ENCODE results near the gene TUBGCP2. TPM values are rescaled to one million over a fixed set of nuclear protein-coding genes. Genes with fewer than 3 reads are reported as not detected.

The TUBGCP2 gene
- total and polyA plus RNA-seq, 12 donors = 31.5 to 77.6 (median 37.3) TPM

DNA sequence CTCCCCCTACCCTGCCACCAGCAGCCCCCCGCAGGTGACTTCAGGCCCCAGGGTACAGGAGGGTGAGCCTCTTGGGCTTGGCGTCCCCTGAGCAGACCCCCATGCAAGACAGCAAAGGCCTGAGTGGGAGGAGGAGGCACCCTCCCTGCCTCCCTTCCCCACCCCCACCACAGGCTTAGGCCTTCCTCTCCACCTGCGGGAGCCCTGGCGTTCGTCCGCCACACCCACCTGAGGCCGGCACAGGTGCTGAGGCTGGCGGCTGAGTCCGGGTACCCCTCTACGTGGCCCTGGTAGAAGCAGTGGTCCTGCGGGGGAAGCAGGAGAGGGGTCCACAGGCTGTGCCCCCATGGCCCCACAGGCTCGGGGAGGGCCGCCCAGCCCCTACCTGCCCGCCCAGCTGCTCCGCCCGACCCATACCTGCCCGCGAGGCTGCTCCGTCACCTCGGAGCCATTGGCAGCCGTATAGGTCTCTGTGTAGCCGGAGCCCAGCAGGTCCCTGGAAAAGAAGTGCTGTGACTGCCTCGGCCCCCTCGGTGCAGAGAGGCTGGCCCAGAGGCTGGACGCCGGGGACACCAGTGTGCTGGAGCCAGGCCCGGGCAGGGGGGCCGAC lies 35.0 kb downstream of the TUBGCP2 start:
- H3K36me3 ChIP-seq = peaks cover 0 to 53% (median under 1%) of the 10 kb centered on the region in 9 donors
- no peak overlapping the region for H3K4me3 ChIP-seq
- 90 to 92% methylated on average over 25 to 28 of the region's 28 CpGs for WGBS, 2 donors
- TF ChIP-seq, protein P1, sequence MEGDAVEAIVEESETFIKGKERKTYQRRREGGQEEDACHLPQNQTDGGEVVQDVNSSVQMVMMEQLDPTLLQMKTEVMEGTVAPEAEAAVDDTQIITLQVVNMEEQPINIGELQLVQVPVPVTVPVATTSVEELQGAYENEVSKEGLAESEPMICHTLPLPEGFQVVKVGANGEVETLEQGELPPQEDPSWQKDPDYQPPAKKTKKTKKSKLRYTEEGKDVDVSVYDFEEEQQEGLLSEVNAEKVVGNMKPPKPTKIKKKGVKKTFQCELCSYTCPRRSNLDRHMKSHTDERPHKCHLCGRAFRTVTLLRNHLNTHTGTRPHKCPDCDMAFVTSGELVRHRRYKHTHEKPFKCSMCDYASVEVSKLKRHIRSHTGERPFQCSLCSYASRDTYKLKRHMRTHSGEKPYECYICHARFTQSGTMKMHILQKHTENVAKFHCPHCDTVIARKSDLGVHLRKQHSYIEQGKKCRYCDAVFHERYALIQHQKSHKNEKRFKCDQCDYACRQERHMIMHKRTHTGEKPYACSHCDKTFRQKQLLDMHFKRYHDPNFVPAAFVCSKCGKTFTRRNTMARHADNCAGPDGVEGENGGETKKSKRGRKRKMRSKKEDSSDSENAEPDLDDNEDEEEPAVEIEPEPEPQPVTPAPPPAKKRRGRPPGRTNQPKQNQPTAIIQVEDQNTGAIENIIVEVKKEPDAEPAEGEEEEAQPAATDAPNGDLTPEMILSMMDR (IDR thresholded peaks at IDR 0.05) = no peak
- no peak for ATAC-seq
- DNase-seq = no peak
- no peaks in the 10 kb centered on the region for H3K9me3 ChIP-seq
- H3K27me3 ChIP-seq = peaks cover 0 to 33% (median 27%) of the 10 kb centered on the region in 7 donors
- intact Hi-C loops (cut with DNase I) = no loop called here
- H3K27ac ChIP-seq = no peak overlapping the region
- peaks cover 0 to 42% (median 13%) of the 10 kb centered on the region in 9 donors for H3K4me1 ChIP-seq

DNA sequence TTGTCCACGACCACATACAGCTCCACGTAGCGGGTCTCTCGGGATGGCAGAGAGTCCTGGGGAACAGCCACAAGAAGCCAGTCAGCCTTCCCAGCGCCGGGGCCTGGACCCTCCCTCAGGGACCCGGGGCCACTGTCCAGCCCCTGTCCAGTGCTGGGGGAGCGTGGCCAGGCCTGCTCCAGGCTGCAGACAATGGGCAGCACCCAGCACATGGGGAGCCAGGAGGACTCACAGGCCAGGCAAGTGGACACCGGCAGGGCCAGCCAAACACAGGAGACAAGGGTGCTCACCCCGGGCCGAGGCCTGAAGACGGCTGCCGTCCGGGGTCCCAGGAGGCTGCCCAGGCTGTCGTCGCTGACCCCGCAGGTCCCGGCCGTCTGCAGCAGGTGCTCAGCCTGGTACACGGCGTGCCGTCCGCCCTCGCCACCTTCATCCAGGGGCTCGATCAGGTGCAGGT lies 35.7 kb downstream of the TUBGCP2 start:
- Histone ChIP-seq H3K27me3 (peaks cover 0 to 33% (median 27%) of the 10 kb centered on the region in 7 donors), H3K9me3 (no peaks in the 10 kb centered on the region), H3K36me3 (peaks cover 0 to 59% (median 0%) of the 10 kb centered on the region in 9 donors), H3K4me3 (no peak overlapping the region), H3K27ac (no peak overlapping the region), H3K4me1 (peaks cover 0 to 36% (median 13%) of the 10 kb centered on the region in 9 donors)
- no peak for ATAC-seq
- WGBS, 2 donors = 91 to 92% methylated on average over 25 of the region's 25 CpGs
- no peak for DNase-seq
- intact Hi-C loops (cut with DNase I) = no loop called here
- TF ChIP-seq, protein P1 (IDR thresholded peaks at IDR 0.05) = no peak

DNA sequence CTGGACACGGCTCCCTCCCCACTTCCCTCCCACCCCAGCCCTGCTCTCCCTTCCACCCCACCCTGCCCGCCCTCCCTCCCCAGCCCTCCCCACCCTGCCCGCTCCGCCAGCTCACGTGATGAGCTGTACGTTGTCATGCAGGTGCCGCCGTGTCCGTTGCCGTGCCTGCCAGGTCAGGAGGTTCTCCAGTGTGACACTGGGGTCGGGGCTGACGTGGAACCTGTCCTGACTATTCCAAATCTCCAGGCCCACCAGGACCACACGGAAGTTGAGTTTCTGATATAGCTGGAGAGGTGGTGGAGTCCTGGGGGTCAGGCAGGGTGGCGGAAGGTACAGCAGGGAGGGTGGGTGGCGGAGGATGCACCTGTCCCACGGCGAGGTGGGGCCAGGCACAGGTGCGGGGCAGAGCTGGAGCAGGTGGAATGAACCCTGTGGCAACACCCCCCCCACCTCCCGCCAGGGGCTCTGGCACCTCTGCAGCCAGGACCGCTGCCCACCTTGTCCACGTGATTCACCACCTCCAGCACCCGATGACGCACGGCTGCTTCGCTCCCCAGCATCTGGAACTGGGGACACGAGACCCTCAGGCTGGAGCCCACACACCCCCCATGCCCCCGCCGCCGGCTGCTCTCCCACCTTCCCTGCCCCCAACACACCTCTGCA lies 36.2 kb downstream of the TUBGCP2 start:
- peaks cover 0 to 33% (median 27%) of the 10 kb centered on the region in 7 donors for H3K27me3 ChIP-seq
- ATAC-seq (no peak), DNase-seq (no peak)
- H3K36me3 ChIP-seq = peaks cover 0 to 64% (median 0%) of the 10 kb centered on the region in 9 donors
- 83 to 87% methylated on average over 29 of the region's 29 CpGs for WGBS, 2 donors
- TF ChIP-seq, protein P1 (IDR thresholded peaks at IDR 0.05) = no peak
- intact Hi-C loops (cut with DNase I) = no loop called here
- H3K27ac ChIP-seq = no peak overlapping the region
- H3K9me3 ChIP-seq = no peaks in the 10 kb centered on the region
- no peak overlapping the region for H3K4me3 ChIP-seq
- peaks cover 0 to 30% (median 13%) of the 10 kb centered on the region in 9 donors for H3K4me1 ChIP-seq

DNA sequence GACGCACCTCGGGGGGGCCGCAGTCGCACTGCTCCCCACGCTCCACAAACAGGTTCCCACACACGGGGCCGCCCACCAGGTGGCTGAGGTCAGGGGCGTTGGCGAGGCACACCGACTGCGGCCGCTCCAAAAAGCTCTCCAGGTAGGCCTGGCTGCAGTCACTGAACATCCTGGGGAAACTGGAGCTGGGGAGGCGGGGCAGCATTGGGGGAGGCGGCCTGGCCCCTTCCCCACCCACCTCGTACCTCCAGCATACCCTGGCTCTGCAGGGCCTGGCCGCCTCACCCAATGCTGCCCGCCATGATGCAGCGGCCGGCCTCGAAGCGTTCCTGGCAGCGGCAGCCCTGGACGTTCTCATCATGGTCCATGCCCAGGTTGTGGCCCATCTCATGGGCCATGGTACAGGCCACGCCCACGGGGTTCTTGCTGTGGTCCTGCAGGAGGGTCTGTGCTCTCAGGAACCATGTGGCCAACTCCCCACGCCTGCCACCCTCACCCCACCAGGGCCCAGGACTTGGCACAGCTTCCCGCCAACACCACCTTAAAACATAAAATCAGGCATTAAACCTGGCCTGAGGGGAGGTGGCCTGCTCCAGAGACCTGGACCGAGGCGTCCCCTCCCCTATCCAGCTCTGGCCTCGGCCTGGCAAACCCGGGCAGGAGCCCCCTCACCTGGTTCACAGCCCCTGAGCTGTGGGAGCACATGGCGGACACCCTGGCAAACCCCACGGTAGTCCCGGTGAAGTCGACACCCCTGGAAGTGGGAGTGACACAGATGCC lies 37.0 kb downstream of the TUBGCP2 start:
- DNase-seq (no peak), ATAC-seq (no peak)
- TF ChIP-seq, protein P1 (IDR thresholded peaks at IDR 0.05) = no peak
- intact Hi-C loops (cut with DNase I) = no loop called here
- H3K27me3 ChIP-seq = peaks cover 0 to 27% (median 22%) of the 10 kb centered on the region in 7 donors
- H3K27ac ChIP-seq = no peak overlapping the region
- H3K4me3 ChIP-seq = no peak overlapping the region
- 85% methylated on average over 35 of the region's 35 CpGs for WGBS, 2 donors
- peaks cover 0 to 23% (median 6%) of the 10 kb centered on the region in 9 donors for H3K4me1 ChIP-seq
- H3K9me3 ChIP-seq = no peaks in the 10 kb centered on the region
- H3K36me3 ChIP-seq = peaks cover 0 to 70% (median 0%) of the 10 kb centered on the region in 9 donors
